H54 (cell line): ENCODE results near the gene SELENOM.
A peak's percentile ranks its signal among the peaks of the same experiment; 100 is the strongest.

Source experiments
- DNase-seq: peaks from one replicate; pipeline ENCODE4 v3.0.0; 2011; ENCODE audit warnings: low spot score, mixed read lengths; ENCODE audit not compliant: insufficient read length
- FAIRE-seq: peaks from 3 replicates; lab custom pipeline; 2011; peaks lifted over from hg19 to GRCh38; lab: Jason Lieb, UNC
- POLR2A ChIP-seq: IDR thresholded peaks from 2 replicates; pipeline ENCODE4 v1.6.1; 2011; ENCODE audit warnings: low read depth, mild to moderate bottlenecking, low read length

The SELENOM gene

GRCh38 chr22:31107178-31107893 lies at the start of gene SELENOM:
Gene SELENOM (minus strand): TSS chr22:31107568. CDS start chr22:31107505, 63 bp downstream.
- FAIRE-seq (no peak), DNase-seq (peak; percentile 92)
- no peak for TF ChIP-seq POLR2A

- DNase-seq (no peak), FAIRE-seq (peak; percentile 30)
- no peak for TF ChIP-seq POLR2A
These were observed 48.1 kb upstream of the SELENOM start for GRCh38 chr22:31155422-31155821.

- DNase-seq (no peak), FAIRE-seq (no peak)
- no peak for TF ChIP-seq POLR2A
These were observed 47.6 kb upstream of the SELENOM start for GRCh38 chr22:31154975-31155374.

- DNase-seq (no peak), FAIRE-seq (no peak)
- no peak for TF ChIP-seq POLR2A
These were observed 46.0 kb upstream of the SELENOM start for GRCh38 chr22:31153357-31153756.

GRCh38 chr22:31151872-31152271 lies 44.5 kb upstream of the SELENOM start:
- TF ChIP-seq POLR2A, result no peak
- no peak for DNase-seq
- no peak for FAIRE-seq

- FAIRE-seq (no peak), DNase-seq (no peak)
- no peak for TF ChIP-seq POLR2A
These were observed 43.2 kb upstream of the SELENOM start for GRCh38 chr22:31150615-31151014.

GRCh38 chr22:31148953-31149627 lies 41.7 kb upstream of the SELENOM start:
- no peak for FAIRE-seq
- TF ChIP-seq POLR2A, result no peak
- peak; percentile 55 for DNase-seq

GRCh38 chr22:31148488-31148887 lies 41.1 kb upstream of the SELENOM start:
- no peak for TF ChIP-seq POLR2A
- no peak for FAIRE-seq
- no peak for DNase-seq

GRCh38 chr22:31144223-31144622 lies 36.9 kb upstream of the SELENOM start:
- DNase-seq, result no peak
- no peak for FAIRE-seq
- TF ChIP-seq POLR2A, result no peak

GRCh38 chr22:31143537-31143936 lies 36.2 kb upstream of the SELENOM start:
- no peak for TF ChIP-seq POLR2A
- DNase-seq, result no peak
- no peak for FAIRE-seq

- no peak for DNase-seq
- FAIRE-seq, result no peak
- no peak for TF ChIP-seq POLR2A
These were observed 35.7 kb upstream of the SELENOM start for GRCh38 chr22:31143038-31143437.

- FAIRE-seq, result no peak
- no peak for DNase-seq
- TF ChIP-seq POLR2A, result no peak
These were observed 34.9 kb upstream of the SELENOM start for GRCh38 chr22:31142285-31142684.

GRCh38 chr22:31141551-31141950 lies 34.2 kb upstream of the SELENOM start:
- DNase-seq (no peak), FAIRE-seq (no peak)
- TF ChIP-seq POLR2A, result no peak

- FAIRE-seq, result no peak
- no peak for TF ChIP-seq POLR2A
- no peak for DNase-seq
These were observed 33.4 kb upstream of the SELENOM start for GRCh38 chr22:31140746-31141145.
